HepG2 (cell line): ENCODE measurements around the gene EPS8. TPM values are rescaled to one million over a fixed set of nuclear protein-coding genes. Genes with fewer than 3 reads are reported as not detected.

ENCODE experiments used
- ASH2L ChIP-seq: fragments of 300-600, 200-600 bp; sonication (generic); IDR thresholded peaks from 2 replicates; pipeline ENCODE4 v1.7.0; 2017; ENCODE audit warnings: low read depth, mild to moderate bottlenecking, moderate library complexity, mixed read lengths, low read length; ENCODE audit not compliant: insufficient read length
- ERF ChIP-seq: IDR thresholded peaks from 2 replicates; pipeline ENCODE4 v1.6.1; 2018; ENCODE audit warnings: missing biosample characterization, missing genetic modification reagents
- GTF3A ChIP-seq: sonication (generic); formaldehyde crosslinking; conservative IDR thresholded peaks from 2 replicates; pipeline ENCODE4 v1.4.0; 2020; ENCODE audit warnings: mild to moderate bottlenecking, missing genetic modification reagents
- HNRNPLL ChIP-seq: fragments of 200-400 bp; formaldehyde crosslinking; IDR thresholded peaks from 2 replicates; pipeline ENCODE4 v1.6.1; 2017; ENCODE audit warnings: mild to moderate bottlenecking, low read depth, low read length; ENCODE audit not compliant: poor library complexity, severe bottlenecking
- HOXA9 ChIP-seq: sonication (generic); formaldehyde crosslinking; IDR thresholded peaks from 2 replicates; pipeline ENCODE4 v1.8.1; 2022; ENCODE audit warnings: missing genetic modification reagents, mild to moderate bottlenecking, moderate library complexity, borderline replicate concordance
- NCOA2 ChIP-seq: sonication (generic); formaldehyde crosslinking; IDR thresholded peaks from 2 replicates; pipeline ENCODE4 v1.8.0; 2022; ENCODE audit warnings: inconsistent platforms
- NFAT5 ChIP-seq: sonication (generic); formaldehyde crosslinking; IDR thresholded peaks from 2 replicates; pipeline ENCODE4 v1.4.0; 2020; ENCODE audit warnings: missing genetic modification reagents
- SRF ChIP-seq: IDR thresholded peaks from 2 replicates; pipeline ENCODE4 v1.6.1; 2011; ENCODE audit warnings: mild to moderate bottlenecking, low read depth, low read length, moderate library complexity
- THAP9 ChIP-seq: sonication (generic); formaldehyde crosslinking; IDR thresholded peaks from 2 replicates; pipeline ENCODE4; 2020; ENCODE audit warnings: missing genetic modification reagents, mild to moderate bottlenecking, borderline replicate concordance
- ZNF180 ChIP-seq: sonication (generic); formaldehyde crosslinking; IDR thresholded peaks from 2 replicates; pipeline ENCODE4 v1.4.0; 2020; ENCODE audit warnings: low read depth, missing genetic modification reagents, borderline replicate concordance
- ZNF460 ChIP-seq: sonication (generic); formaldehyde crosslinking; IDR thresholded peaks from 2 replicates; pipeline ENCODE4 v1.5.1; 2020; ENCODE audit warnings: missing genetic modification reagents, mild to moderate bottlenecking, borderline replicate concordance
- ZNF614 ChIP-seq: IDR thresholded peaks from 2 replicates; pipeline ENCODE4 v1.6.1; 2018; ENCODE audit warnings: missing biosample characterization, missing genetic modification reagents, inconsistent platforms, borderline replicate concordance
- polyA plus RNA-seq, 8 experiments: library from polyadenylated mRNA; depleted of rRNA in 3 of 8; stranded (reverse) in 7 of 8; unstranded in 1 of 8; fragments of >200 nt; fragmentation: Illumina TruSeq in 4 of 8; extraction: Trizol in 4 of 8; gene quantifications; 2 replicates each; pipeline versions ENCODE4 v1.2.1 to v1.2.3, GENCODE V29; 2011 to 2016; ENCODE audit warnings: low read depth in 4 of 8, missing spikeins in 1 of 8, mixed read lengths in 1 of 8; ENCODE audit not compliant: insufficient read depth in 1 of 8
- total RNA-seq, 5 experiments: library from RNA; depleted of rRNA; stranded (reverse); fragments of >200 nt; fragmentation: Illumina TruSeq; extraction: Trizol; gene quantifications; 2 replicates each; pipeline ENCODE4 v1.2.3, GENCODE V29; 2016; ENCODE audit warnings: low read depth in 1 of 5
- TF ChIP-seq, protein P1 (sequence below): sonication (generic); formaldehyde crosslinking; IDR thresholded peaks from 2 replicates; pipeline ENCODE4 v1.4.0; 2020; ENCODE audit warnings: missing genetic modification reagents

Gene EPS8
- total and polyA plus RNA-seq, 2 of the 13 experiments (the other 11 are each of a cell fraction or from before 2014, with no cell fraction given), result 37.1 to 43.4 TPM

DNA sequence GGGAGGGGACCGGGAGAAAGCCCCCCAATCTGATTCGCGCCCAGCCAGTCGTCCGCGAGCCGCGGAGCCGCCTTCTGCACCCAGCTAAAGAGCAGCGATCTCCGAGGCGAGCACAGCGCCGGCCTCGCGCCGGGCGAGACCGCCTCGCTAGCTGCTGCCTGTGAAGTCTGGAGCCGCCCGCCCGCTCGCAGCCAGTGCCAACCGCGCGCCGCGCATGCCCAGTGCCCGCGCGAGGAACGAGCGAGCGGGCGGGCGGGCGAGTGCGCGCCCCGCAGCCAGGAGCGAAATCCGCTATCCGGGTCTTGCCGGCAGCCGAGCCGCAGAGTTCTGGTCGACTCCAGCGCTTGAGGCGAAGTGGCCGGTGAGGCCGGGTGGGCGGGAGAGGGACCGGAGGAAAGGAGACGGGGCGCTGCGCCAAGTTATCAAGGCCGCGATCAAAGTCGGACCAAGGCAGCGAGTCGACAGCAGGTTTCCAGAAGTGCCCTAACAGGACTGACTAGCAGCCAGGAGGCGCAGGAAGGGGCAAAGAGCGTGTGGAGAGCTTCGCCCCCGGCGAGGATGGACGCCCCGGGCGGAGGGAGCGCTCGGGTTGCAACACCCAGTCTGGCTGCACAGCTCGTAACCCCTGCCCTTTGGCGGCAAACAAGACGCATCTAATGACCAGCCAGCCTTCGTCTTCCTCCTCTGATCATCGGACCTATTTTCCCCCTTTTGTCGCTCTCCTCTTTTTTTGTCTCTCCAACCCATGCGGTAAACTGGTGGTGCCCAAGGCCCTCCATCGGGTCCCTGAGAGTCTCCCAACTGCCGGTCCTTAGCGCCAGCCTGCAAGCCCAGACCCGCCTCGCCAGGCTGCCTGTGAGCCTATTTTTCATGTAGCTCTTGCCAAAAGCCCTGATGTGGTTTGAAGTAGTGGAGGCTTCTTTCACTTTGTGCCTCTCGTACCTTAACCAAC lies at the start of gene EPS8 (continued):
- TF ChIP-seq HNRNPLL, result peak; percentile 74
- TF ChIP-seq ZNF180, result no peak
- TF ChIP-seq ZNF614, result peak; percentile 90
- TF ChIP-seq ASH2L, result peak; percentile 96
- TF ChIP-seq ZNF460 (CRISPR knock-in tag), result peak; percentile 69; the same call in 1 of the 2 replicates
- TF ChIP-seq HOXA9 (CRISPR knock-in tag), result peak; percentile 84; the same call in 1 of the 2 replicates
- no peak for TF ChIP-seq GTF3A (CRISPR knock-in tag)
- peak; percentile 38 for TF ChIP-seq NFAT5
- TF ChIP-seq THAP9, result peak; percentile 43; the same call in 1 of the 2 replicates
- TF ChIP-seq, protein P1, sequence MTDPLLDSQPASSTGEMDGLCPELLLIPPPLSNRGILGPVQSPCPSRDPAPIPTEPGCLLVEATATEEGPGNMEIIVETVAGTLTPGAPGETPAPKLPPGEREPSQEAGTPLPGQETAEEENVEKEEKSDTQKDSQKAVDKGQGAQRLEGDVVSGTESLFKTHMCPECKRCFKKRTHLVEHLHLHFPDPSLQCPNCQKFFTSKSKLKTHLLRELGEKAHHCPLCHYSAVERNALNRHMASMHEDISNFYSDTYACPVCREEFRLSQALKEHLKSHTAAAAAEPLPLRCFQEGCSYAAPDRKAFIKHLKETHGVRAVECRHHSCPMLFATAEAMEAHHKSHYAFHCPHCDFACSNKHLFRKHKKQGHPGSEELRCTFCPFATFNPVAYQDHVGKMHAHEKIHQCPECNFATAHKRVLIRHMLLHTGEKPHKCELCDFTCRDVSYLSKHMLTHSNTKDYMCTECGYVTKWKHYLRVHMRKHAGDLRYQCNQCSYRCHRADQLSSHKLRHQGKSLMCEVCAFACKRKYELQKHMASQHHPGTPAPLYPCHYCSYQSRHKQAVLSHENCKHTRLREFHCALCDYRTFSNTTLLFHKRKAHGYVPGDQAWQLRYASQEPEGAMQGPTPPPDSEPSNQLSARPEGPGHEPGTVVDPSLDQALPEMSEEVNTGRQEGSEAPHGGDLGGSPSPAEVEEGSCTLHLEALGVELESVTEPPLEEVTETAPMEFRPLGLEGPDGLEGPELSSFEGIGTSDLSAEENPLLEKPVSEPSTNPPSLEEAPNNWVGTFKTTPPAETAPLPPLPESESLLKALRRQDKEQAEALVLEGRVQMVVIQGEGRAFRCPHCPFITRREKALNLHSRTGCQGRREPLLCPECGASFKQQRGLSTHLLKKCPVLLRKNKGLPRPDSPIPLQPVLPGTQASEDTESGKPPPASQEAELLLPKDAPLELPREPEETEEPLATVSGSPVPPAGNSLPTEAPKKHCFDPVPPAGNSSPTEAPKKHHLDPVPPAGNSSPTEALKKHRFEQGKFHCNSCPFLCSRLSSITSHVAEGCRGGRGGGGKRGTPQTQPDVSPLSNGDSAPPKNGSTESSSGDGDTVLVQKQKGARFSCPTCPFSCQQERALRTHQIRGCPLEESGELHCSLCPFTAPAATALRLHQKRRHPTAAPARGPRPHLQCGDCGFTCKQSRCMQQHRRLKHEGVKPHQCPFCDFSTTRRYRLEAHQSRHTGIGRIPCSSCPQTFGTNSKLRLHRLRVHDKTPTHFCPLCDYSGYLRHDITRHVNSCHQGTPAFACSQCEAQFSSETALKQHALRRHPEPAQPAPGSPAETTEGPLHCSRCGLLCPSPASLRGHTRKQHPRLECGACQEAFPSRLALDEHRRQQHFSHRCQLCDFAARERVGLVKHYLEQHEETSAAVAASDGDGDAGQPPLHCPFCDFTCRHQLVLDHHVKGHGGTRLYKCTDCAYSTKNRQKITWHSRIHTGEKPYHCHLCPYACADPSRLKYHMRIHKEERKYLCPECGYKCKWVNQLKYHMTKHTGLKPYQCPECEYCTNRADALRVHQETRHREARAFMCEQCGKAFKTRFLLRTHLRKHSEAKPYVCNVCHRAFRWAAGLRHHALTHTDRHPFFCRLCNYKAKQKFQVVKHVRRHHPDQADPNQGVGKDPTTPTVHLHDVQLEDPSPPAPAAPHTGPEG (CRISPR knock-in tag), result peak; percentile 99
- peak; percentile 66; the same call in 1 of the 2 replicates for TF ChIP-seq NCOA2
- no peak for TF ChIP-seq SRF
- TF ChIP-seq ERF (CRISPR knock-in tag), result peak; percentile 72
